ENCODE data around the gene DUSP10.
A peak's percentile ranks its signal among the peaks of the same experiment; 100 is the strongest.

Gene DUSP10

GRCh38 chr1:221762121-221762520 is 20.2 kb upstream of the DUSP10 start:
- no peak for TF ChIP-seq EZH2phosphoT487 (IDR thresholded peaks at IDR 0.05; ENCODE audit: borderline replicate concordance)
- no peak for TF ChIP-seq CTCF (conservative IDR thresholded peaks at IDR 0.05; ENCODE audit: low read length)
- no peaks in the 10 kb centered on the region for H3K36me3 ChIP-seq (ENCODE audit: insufficient read depth, low read length)
- H3K4me1 ChIP-seq (ENCODE audit: insufficient read depth, low read length, poor library complexity, severe bottlenecking): peaks cover 52% of the 10 kb centered on the region
- no peaks in the 10 kb centered on the region for H3K79me2 ChIP-seq (ENCODE audit: insufficient read depth, low read length)
- no peaks in the 10 kb centered on the region for H3K27me3 ChIP-seq (ENCODE audit: insufficient read depth, low read length, poor library complexity, severe bottlenecking)
- no peaks in the 10 kb centered on the region for H3K9me2 ChIP-seq (replicated peaks; ENCODE audit: low read depth, low read length)
- H3K9ac ChIP-seq (ENCODE audit: low read depth, low read length, poor library complexity, severe bottlenecking): no peak overlapping the region
- H4K20me1 ChIP-seq (ENCODE audit: insufficient read depth, low read length, poor library complexity, severe bottlenecking): no peaks in the 10 kb centered on the region
- no peak overlapping the region for H3K4me2 ChIP-seq (ENCODE audit: low read depth, low read length, poor library complexity, severe bottlenecking)
- no peak overlapping the region for H3K4me3 ChIP-seq (ENCODE audit: low read length, poor library complexity, severe bottlenecking)
- H3K9me3 ChIP-seq (ENCODE audit: insufficient read depth, low read depth, low read length): no peaks in the 10 kb centered on the region
- H3F3A ChIP-seq (ENCODE audit: low read depth): no peaks in the 10 kb centered on the region
- H2AFZ ChIP-seq (ENCODE audit: low read length): no peak overlapping the region

GRCh38 chr1:221761354-221762002 is 19.6 kb upstream of the DUSP10 start:
- TF ChIP-seq CTCF (conservative IDR thresholded peaks at IDR 0.05; ENCODE audit: low read length) (no peak), EZH2phosphoT487 (IDR thresholded peaks at IDR 0.05; ENCODE audit: borderline replicate concordance) (no peak)
- Histone ChIP-seq H3K27me3 (ENCODE audit: insufficient read depth, low read length, poor library complexity, severe bottlenecking) (no peaks in the 10 kb centered on the region), H3K9me2 (replicated peaks; ENCODE audit: low read depth, low read length) (no peaks in the 10 kb centered on the region), H3K79me2 (ENCODE audit: insufficient read depth, low read length) (no peaks in the 10 kb centered on the region), H3K4me3 (ENCODE audit: low read length, poor library complexity, severe bottlenecking) (no peak overlapping the region), H3K36me3 (ENCODE audit: insufficient read depth, low read length) (no peaks in the 10 kb centered on the region), H3F3A (ENCODE audit: low read depth) (no peaks in the 10 kb centered on the region), H3K9me3 (ENCODE audit: insufficient read depth, low read depth, low read length) (no peaks in the 10 kb centered on the region), H3K4me2 (ENCODE audit: low read depth, low read length, poor library complexity, severe bottlenecking) (peak overlapping the region; percentile 15), H3K4me1 (ENCODE audit: insufficient read depth, low read length, poor library complexity, severe bottlenecking) (peaks cover 48% of the 10 kb centered on the region), H4K20me1 (ENCODE audit: insufficient read depth, low read length, poor library complexity, severe bottlenecking) (no peaks in the 10 kb centered on the region), H2AFZ (ENCODE audit: low read length) (peak overlapping the region; percentile 56), H3K9ac (ENCODE audit: low read depth, low read length, poor library complexity, severe bottlenecking) (peak overlapping the region; percentile 33)

GRCh38 chr1:221760911-221761310 is 19.0 kb upstream of the DUSP10 start:
- peak overlapping the region; percentile 33 for H3K9ac ChIP-seq (ENCODE audit: low read depth, low read length, poor library complexity, severe bottlenecking)
- H3K4me2 ChIP-seq (ENCODE audit: low read depth, low read length, poor library complexity, severe bottlenecking): peak overlapping the region; percentile 15
- no peaks in the 10 kb centered on the region for H3K27me3 ChIP-seq (ENCODE audit: insufficient read depth, low read length, poor library complexity, severe bottlenecking)
- no peaks in the 10 kb centered on the region for H3K9me2 ChIP-seq (replicated peaks; ENCODE audit: low read depth, low read length)
- H2AFZ ChIP-seq (ENCODE audit: low read length): peak overlapping the region; percentile 56
- no peaks in the 10 kb centered on the region for H4K20me1 ChIP-seq (ENCODE audit: insufficient read depth, low read length, poor library complexity, severe bottlenecking)
- no peak for TF ChIP-seq EZH2phosphoT487 (IDR thresholded peaks at IDR 0.05; ENCODE audit: borderline replicate concordance)
- TF ChIP-seq CTCF (conservative IDR thresholded peaks at IDR 0.05; ENCODE audit: low read length): no peak
- H3K4me1 ChIP-seq (ENCODE audit: insufficient read depth, low read length, poor library complexity, severe bottlenecking): peaks cover 42% of the 10 kb centered on the region
- H3F3A ChIP-seq (ENCODE audit: low read depth): no peaks in the 10 kb centered on the region
- no peak overlapping the region for H3K4me3 ChIP-seq (ENCODE audit: low read length, poor library complexity, severe bottlenecking)
- no peaks in the 10 kb centered on the region for H3K9me3 ChIP-seq (ENCODE audit: insufficient read depth, low read depth, low read length)
- H3K36me3 ChIP-seq (ENCODE audit: insufficient read depth, low read length): no peaks in the 10 kb centered on the region
- H3K79me2 ChIP-seq (ENCODE audit: insufficient read depth, low read length): no peaks in the 10 kb centered on the region
